Activated CD4-positive, alpha-beta memory T cell treated with anti-CD3 and anti-CD28 coated beads, Interleukin-2, amount 10 ng/mL, durations not matched to agents 7 days and 5 days (primary cell): ENCODE results near the gene TNKS1BP1. TPM values are rescaled to one million over a fixed set of nuclear protein-coding genes. Genes with fewer than 3 reads are reported as not detected.

ENCODE experiments used
- CTCF ChIA-PET: fragments of 350-600 bp; sonication (Branson Sonifier 250); formaldehyde crosslinking; loops from one replicate; lab custom pipeline; 2021; ENCODE audit warnings: antibody characterized with exemption, inconsistent platforms; lab: Charles Lee
- POLR2A ChIA-PET: fragments of 350-600 bp; sonication (Branson Sonifier 250); formaldehyde crosslinking; loops from one replicate; lab custom pipeline; 2021; ENCODE audit warnings: antibody characterized with exemption; lab: Charles Lee
- DNase-seq: peaks from one replicate; pipeline ENCODE4 v3.0.0-alpha.2; 2020
- H3K27ac Mint-ChIP-seq: one replicate; pipeline ENCODE4 v1.8.0; 2021; ENCODE audit warnings: mild to moderate bottlenecking, mixed read lengths
- H3K27me3 Mint-ChIP-seq: one replicate; pipeline ENCODE4 v1.8.0; 2021; ENCODE audit warnings: mixed read lengths
- H3K36me3 Mint-ChIP-seq: one replicate; pipeline ENCODE4 v1.8.0; 2021; ENCODE audit warnings: low read depth, mixed read lengths
- H3K4me1 Mint-ChIP-seq: one replicate; pipeline ENCODE4 v1.8.0; 2021; ENCODE audit warnings: mixed read lengths
- H3K4me3 Mint-ChIP-seq: one replicate; pipeline ENCODE4 v1.8.0; 2021; ENCODE audit warnings: mild to moderate bottlenecking, mixed read lengths
- H3K9me3 Mint-ChIP-seq: one replicate; pipeline ENCODE4 v1.8.0; 2021; ENCODE audit warnings: mixed read lengths
- total RNA-seq, 2 experiments: library from RNA; stranded (reverse); gene quantifications; one replicate each; pipeline ENCODE4 v1.2.3, GENCODE V29; 2021

TNKS1BP1 gene
- total RNA-seq, 2 experiments from 2014 or later, result 9.9 to 10.7 TPM

- no peak overlapping the region for H3K27ac Mint-ChIP-seq
- POLR2A ChIA-PET, result no interaction called here
- DNase-seq, result no peak
- H3K4me1 Mint-ChIP-seq, result no peaks in the 10 kb centered on the region
- H3K36me3 Mint-ChIP-seq, result no peaks in the 10 kb centered on the region
- H3K4me3 Mint-ChIP-seq, result no peak overlapping the region
- peaks cover 4% of the 10 kb centered on the region for H3K9me3 Mint-ChIP-seq
- CTCF ChIA-PET, result interaction anchor here (1.1 kb wide), 1 partner anchor 10 kb away, joined by 4 read pairs; no protein-coding TSS in a partner anchor
- peaks cover 4% of the 10 kb centered on the region for H3K27me3 Mint-ChIP-seq
These were observed 55.2 kb downstream of the TNKS1BP1 start for GRCh38 chr11:57269571-57270021.

- POLR2A ChIA-PET, result no interaction called here
- H3K4me1 Mint-ChIP-seq, result no peaks in the 10 kb centered on the region
- no peak overlapping the region for H3K27ac Mint-ChIP-seq
- CTCF ChIA-PET, result no interaction called here
- peaks cover 5% of the 10 kb centered on the region for H3K27me3 Mint-ChIP-seq
- no peaks in the 10 kb centered on the region for H3K36me3 Mint-ChIP-seq
- H3K9me3 Mint-ChIP-seq, result peaks cover 4% of the 10 kb centered on the region
- H3K4me3 Mint-ChIP-seq, result no peak overlapping the region
- no peak for DNase-seq
These were observed 58.6 kb downstream of the TNKS1BP1 start for GRCh38 chr11:57266157-57266556.

GRCh38 chr11:57263351-57263750, 61.4 kb downstream of the TNKS1BP1 start:
- Mint-ChIP-seq H3K36me3 (no peaks in the 10 kb centered on the region), H3K4me3 (no peak overlapping the region), H3K4me1 (no peaks in the 10 kb centered on the region), H3K27me3 (peaks cover 7% of the 10 kb centered on the region), H3K27ac (no peak overlapping the region), H3K9me3 (peaks cover 4% of the 10 kb centered on the region)
- ChIA-PET POLR2A (no interaction called here), CTCF (no interaction called here)
- no peak for DNase-seq

GRCh38 chr11:57262157-57262556, 62.6 kb downstream of the TNKS1BP1 start:
- Mint-ChIP-seq H3K27me3 (peaks cover 8% of the 10 kb centered on the region), H3K9me3 (peaks cover under 1% of the 10 kb centered on the region), H3K4me3 (no peak overlapping the region), H3K27ac (no peak overlapping the region), H3K36me3 (no peaks in the 10 kb centered on the region), H3K4me1 (no peaks in the 10 kb centered on the region)
- CTCF ChIA-PET, result no interaction called here
- no peak for DNase-seq
- POLR2A ChIA-PET, result no interaction called here

GRCh38 chr11:57260937-57261783, 63.6 kb downstream of the TNKS1BP1 start:
- Mint-ChIP-seq H3K4me1 (no peaks in the 10 kb centered on the region), H3K9me3 (no peaks in the 10 kb centered on the region), H3K27ac (no peak overlapping the region), H3K4me3 (no peak overlapping the region), H3K27me3 (peaks cover 8% of the 10 kb centered on the region), H3K36me3 (no peaks in the 10 kb centered on the region)
- DNase-seq, result no peak
- ChIA-PET POLR2A (no interaction called here), CTCF (no interaction called here)

GRCh38 chr11:57256119-57256518, 68.6 kb downstream of the TNKS1BP1 start:
- ChIA-PET CTCF (no interaction called here), POLR2A (no interaction called here)
- H3K36me3 Mint-ChIP-seq, result no peaks in the 10 kb centered on the region

GRCh38 chr11:57255618-57256017, 69.1 kb downstream of the TNKS1BP1 start:
- Mint-ChIP-seq H3K27me3 (peaks cover 31% of the 10 kb centered on the region), H3K9me3 (no peaks in the 10 kb centered on the region), H3K4me1 (no peaks in the 10 kb centered on the region), H3K27ac (no peak overlapping the region), H3K36me3 (no peaks in the 10 kb centered on the region), H3K4me3 (no peak overlapping the region)
- CTCF ChIA-PET, result no interaction called here
- DNase-seq, result no peak
- POLR2A ChIA-PET, result no interaction called here

More at GRCh38 chr11:57256119-57256518, 68.6 kb downstream of the TNKS1BP1 start:
- Mint-ChIP-seq H3K4me3 (no peak overlapping the region), H3K27me3 (peaks cover 29% of the 10 kb centered on the region), H3K27ac (no peak overlapping the region), H3K9me3 (no peaks in the 10 kb centered on the region), H3K4me1 (no peaks in the 10 kb centered on the region)
- no peak for DNase-seq

- no peak for DNase-seq
- H3K9me3 Mint-ChIP-seq, result no peaks in the 10 kb centered on the region
- peaks cover 31% of the 10 kb centered on the region for H3K27me3 Mint-ChIP-seq
- H3K4me1 Mint-ChIP-seq, result peaks cover 2% of the 10 kb centered on the region
- no peak overlapping the region for H3K4me3 Mint-ChIP-seq
- H3K27ac Mint-ChIP-seq, result no peak overlapping the region
- ChIA-PET POLR2A (no interaction called here), CTCF (no interaction called here)
- no peaks in the 10 kb centered on the region for H3K36me3 Mint-ChIP-seq
These were observed 70.1 kb downstream of the TNKS1BP1 start for GRCh38 chr11:57254631-57255030.

- Mint-ChIP-seq H3K27me3 (peaks cover 33% of the 10 kb centered on the region), H3K36me3 (no peaks in the 10 kb centered on the region), H3K9me3 (no peaks in the 10 kb centered on the region), H3K27ac (no peak overlapping the region), H3K4me1 (peaks cover 2% of the 10 kb centered on the region), H3K4me3 (no peak overlapping the region)
- DNase-seq, result no peak
- ChIA-PET POLR2A (no interaction called here), CTCF (interaction anchor here (0.6 kb wide), 1 partner anchor 27 kb away, joined by 3 read pairs; no protein-coding TSS in a partner anchor)
These were observed 73.2 kb downstream of the TNKS1BP1 start for GRCh38 chr11:57251491-57252104.

- no peak for DNase-seq
- Mint-ChIP-seq H3K9me3 (no peaks in the 10 kb centered on the region), H3K36me3 (no peaks in the 10 kb centered on the region), H3K27me3 (peaks cover 32% of the 10 kb centered on the region), H3K27ac (no peak overlapping the region), H3K4me1 (peaks cover 2% of the 10 kb centered on the region), H3K4me3 (no peak overlapping the region)
- CTCF ChIA-PET, result interaction anchor here (3.0 to 4.1 kb wide), 3 partner anchors 11 to 409 kb away, joined by 24 to 76 read pairs (median 25); no protein-coding TSS in a partner anchor
- POLR2A ChIA-PET, result no interaction called here
These were observed 73.7 kb downstream of the TNKS1BP1 start for GRCh38 chr11:57251037-57251436.

Other genes starting within 250 kb of the TNKS1BP1 start
- not detected for gene LRRC55, start 143.0 kb downstream of the TNKS1BP1 start, total RNA-seq
- not detected for gene APLNR, start 87.7 kb downstream of the TNKS1BP1 start, total RNA-seq
- 100 to 1,000 TPM; 135 to 137 TPM for gene SSRP1, start 10.9 kb upstream of the TNKS1BP1 start, total RNA-seq
- not detected for gene P2RX3, start 13.4 kb upstream of the TNKS1BP1 start, total RNA-seq
- not detected for gene PRG3, start 56.2 kb upstream of the TNKS1BP1 start, total RNA-seq
- gene PRG2, start 65.7 kb upstream of the TNKS1BP1 start, total RNA-seq, result under 1 TPM; 0.33 to 0.68 TPM
- 100 to 1,000 TPM in 1 of 2 experiments, 10 to 100 TPM in 1; 94.5 to 101 TPM for gene SLC43A3, start 102.2 kb upstream of the TNKS1BP1 start, total RNA-seq
- under 1 TPM; 0.35 to 0.50 TPM for gene RTN4RL2, start 135.6 kb upstream of the TNKS1BP1 start, total RNA-seq
- 10 to 100 TPM; 29.9 to 31.7 TPM for gene SLC43A1, start 190.8 kb upstream of the TNKS1BP1 start, total RNA-seq
- 10 to 100 TPM; 82.4 to 86.1 TPM for gene TIMM10, start 205.8 kb upstream of the TNKS1BP1 start, total RNA-seq
- not detected for gene SMTNL1, start 212.6 kb upstream of the TNKS1BP1 start, total RNA-seq
- 100 to 1,000 TPM; 281 to 285 TPM for gene UBE2L6, start 242.7 kb upstream of the TNKS1BP1 start, total RNA-seq